ENCODE data around the gene LRRC45.

The LRRC45 gene

GRCh38 chr17:81992306-81993102 is 30.6 kb upstream of the LRRC45 start:
- TF ChIP-seq ESRRG (CRISPR knock-in tag; IDR thresholded peaks at IDR 0.05): no peak
- no peak for TF ChIP-seq ZC3H10 (CRISPR knock-in tag; IDR thresholded peaks at IDR 0.05)
- no peak for TF ChIP-seq TSHZ2 (CRISPR knock-in tag; IDR thresholded peaks at IDR 0.05)
- no peak for TF ChIP-seq ISL1 (CRISPR knock-in tag; IDR thresholded peaks at IDR 0.05)
- TF ChIP-seq ARNTL (CRISPR knock-in tag; IDR thresholded peaks at IDR 0.05; ENCODE audit: borderline replicate concordance, low read depth): no peak
- no peak for ATAC-seq

- ATAC-seq: no peak
- TF ChIP-seq ZNF70 (CRISPR knock-in tag; IDR thresholded peaks at IDR 0.05): no peak
- no peak for TF ChIP-seq GLIS3 (CRISPR knock-in tag; IDR thresholded peaks at IDR 0.05)
- no peak for TF ChIP-seq POU6F1 (CRISPR knock-in tag; IDR thresholded peaks at IDR 0.05; ENCODE audit: borderline replicate concordance, low read depth)
- no peak for TF ChIP-seq ZNF8 (CRISPR knock-in tag; IDR thresholded peaks at IDR 0.05)
- no peak for TF ChIP-seq ZNF565 (CRISPR knock-in tag; conservative IDR thresholded peaks at IDR 0.05; ENCODE audit: low read depth)
- TF ChIP-seq CSRNP3 (CRISPR knock-in tag; IDR thresholded peaks at IDR 0.05): no peak
- no peak for TF ChIP-seq RARB (CRISPR knock-in tag; IDR thresholded peaks at IDR 0.05)
- TF ChIP-seq ZC3H10 (CRISPR knock-in tag; IDR thresholded peaks at IDR 0.05): no peak
- TF ChIP-seq ZFP30 (CRISPR knock-in tag; IDR thresholded peaks at IDR 0.05): no peak
- no peak for TF ChIP-seq TCF4 (CRISPR knock-in tag; IDR thresholded peaks at IDR 0.05; ENCODE audit: borderline replicate concordance)
- TF ChIP-seq CREB5 (CRISPR knock-in tag; IDR thresholded peaks at IDR 0.05; ENCODE audit: low read depth): no peak
- no peak for TF ChIP-seq BACH2 (CRISPR knock-in tag; IDR thresholded peaks at IDR 0.05; ENCODE audit: borderline replicate concordance)
- no peak for TF ChIP-seq PPARA (CRISPR knock-in tag; IDR thresholded peaks at IDR 0.05; ENCODE audit: borderline replicate concordance)
- no peak for TF ChIP-seq OSR1 (CRISPR knock-in tag; IDR thresholded peaks at IDR 0.05)
- TF ChIP-seq ESRRG (CRISPR knock-in tag; IDR thresholded peaks at IDR 0.05): no peak
- no peak for TF ChIP-seq PATZ1 (CRISPR knock-in tag; IDR thresholded peaks at IDR 0.05; ENCODE audit: borderline replicate concordance)
- no peak for TF ChIP-seq CSDC2 (CRISPR knock-in tag; IDR thresholded peaks at IDR 0.05)
Measured at GRCh38 chr17:81993729-81994592, 29.1 kb upstream of the LRRC45 start.
